NCI-H1417 (cell line): ENCODE results near the gene MINK1.
A peak's percentile ranks its signal among the peaks of the same experiment; 100 is the strongest.

Source experiments
- DNase-seq, 3 experiments: peaks; one replicate each; lab custom pipeline; 2025; lab: John Stamatoyannopoulos, UW

MINK1 gene

GRCh38 chr17:4833178-4833940, at the start of gene MINK1:
Gene MINK1 (plus strand): TSS chr17:4833340. CDS start chr17:4833584, 244 bp downstream.
- peak; percentile 88 to 93 (median 93) for DNase-seq

GRCh38 chr17:4785311-4786105, 47.6 kb upstream of the MINK1 start:
- DNase-seq, result no peak

GRCh38 chr17:4786106-4786511, 47.0 kb upstream of the MINK1 start, which contains the start of gene VMO1:
Gene VMO1 (minus strand): TSS chr17:4786364. CDS start chr17:4786352, 12 bp downstream.
- no peak for DNase-seq

GRCh38 chr17:4786516-4786915, 46.6 kb upstream of the MINK1 start:
- DNase-seq, result no peak

- DNase-seq, result no peak
Measured at GRCh38 chr17:4788159-4788806, 44.9 kb upstream of the MINK1 start.

GRCh38 chr17:4788807-4789700, 44.1 kb upstream of the MINK1 start, which contains the start of gene GLTPD2:
Gene GLTPD2 (plus strand): TSS chr17:4788964. CDS start chr17:4789012, 48 bp downstream.
- peak in 2 of 3 experiments; percentile 50 to 55 for DNase-seq

GRCh38 chr17:4789701-4789950, 43.5 kb upstream of the MINK1 start:
- no peak for DNase-seq

GRCh38 chr17:4789951-4790704, 43.0 kb upstream of the MINK1 start:
- DNase-seq, result peak; percentile 74 to 86 (median 84)

GRCh38 chr17:4790705-4791088, 42.4 kb upstream of the MINK1 start:
- no peak for DNase-seq

GRCh38 chr17:4795168-4795567, 38.0 kb upstream of the MINK1 start:
- DNase-seq, result no peak

GRCh38 chr17:4796552-4796920, 36.6 kb upstream of the MINK1 start:
- DNase-seq, result peak in 1 of 3 experiments; percentile 5

- DNase-seq, result no peak
Measured at GRCh38 chr17:4800462-4801196, 32.5 kb upstream of the MINK1 start.

GRCh38 chr17:4802228-4802627, 30.9 kb upstream of the MINK1 start, which contains the start of gene C17orf114:
Gene C17orf114 (minus strand): TSS chr17:4802328.
- no peak for DNase-seq

- DNase-seq, result peak in 1 of 3 experiments; percentile 36
Measured at GRCh38 chr17:4806456-4806776, 26.7 kb upstream of the MINK1 start.

GRCh38 chr17:4806777-4807604, 26.1 kb upstream of the MINK1 start, which contains the start of gene PLD2:
Gene PLD2 (plus strand): TSS chr17:4807152. CDS start chr17:4807773, 621 bp downstream.
- DNase-seq, result peak; percentile 67 to 78 (median 69)

GRCh38 chr17:4807605-4808377, 25.3 kb upstream of the MINK1 start:
- no peak for DNase-seq

GRCh38 chr17:4808378-4808767, 24.8 kb upstream of the MINK1 start:
- no peak for DNase-seq

GRCh38 chr17:4810696-4811290, 22.3 kb upstream of the MINK1 start:
- DNase-seq, result no peak
